ENCODE measurements around the gene AHCYL2. TPM values are rescaled to one million over a fixed set of nuclear protein-coding genes. Genes with fewer than 3 reads are reported as not detected.
A peak's percentile ranks its signal among the peaks of the same experiment; 100 is the strongest.
"Not testable (repeated sequence)": the region's sequence is repeated elsewhere in the genome, so short reads cannot be mapped to it uniquely, and the experiment has no call there.

AHCYL2 gene
- total RNA-seq, 4 donors from 2014 or later, result 8.7 to 17.3 (median 14.2) TPM

- peaks cover 0 to 34% of the 10 kb centered on the region in 2 donors for H3K36me3 ChIP-seq
- peaks cover 0 to 15% (median 0%) of the 10 kb centered on the region in 3 donors for H3K4me1 ChIP-seq
- H3K27ac ChIP-seq, result no peak overlapping the region
- no peaks in the 10 kb centered on the region for H3K27me3 ChIP-seq
- no peak overlapping the region for H3K4me3 ChIP-seq
- no peak for ATAC-seq
- TF ChIP-seq EP300 (IDR thresholded peaks at IDR 0.05) (no peak), POLR2A (IDR thresholded peaks at IDR 0.05) (no peak), POLR2AphosphoS5 (IDR thresholded peaks at IDR 0.05) (no peak)
- TF ChIP-seq, protein P1, sequence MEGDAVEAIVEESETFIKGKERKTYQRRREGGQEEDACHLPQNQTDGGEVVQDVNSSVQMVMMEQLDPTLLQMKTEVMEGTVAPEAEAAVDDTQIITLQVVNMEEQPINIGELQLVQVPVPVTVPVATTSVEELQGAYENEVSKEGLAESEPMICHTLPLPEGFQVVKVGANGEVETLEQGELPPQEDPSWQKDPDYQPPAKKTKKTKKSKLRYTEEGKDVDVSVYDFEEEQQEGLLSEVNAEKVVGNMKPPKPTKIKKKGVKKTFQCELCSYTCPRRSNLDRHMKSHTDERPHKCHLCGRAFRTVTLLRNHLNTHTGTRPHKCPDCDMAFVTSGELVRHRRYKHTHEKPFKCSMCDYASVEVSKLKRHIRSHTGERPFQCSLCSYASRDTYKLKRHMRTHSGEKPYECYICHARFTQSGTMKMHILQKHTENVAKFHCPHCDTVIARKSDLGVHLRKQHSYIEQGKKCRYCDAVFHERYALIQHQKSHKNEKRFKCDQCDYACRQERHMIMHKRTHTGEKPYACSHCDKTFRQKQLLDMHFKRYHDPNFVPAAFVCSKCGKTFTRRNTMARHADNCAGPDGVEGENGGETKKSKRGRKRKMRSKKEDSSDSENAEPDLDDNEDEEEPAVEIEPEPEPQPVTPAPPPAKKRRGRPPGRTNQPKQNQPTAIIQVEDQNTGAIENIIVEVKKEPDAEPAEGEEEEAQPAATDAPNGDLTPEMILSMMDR (IDR thresholded peaks at IDR 0.05), result no peak
- WGBS, 2 donors (ENCODE audit: low coverage in 1 of 2), result 73 to 85% methylated on average over 4 to 9 of the region's 15 CpGs
- H3K9me3 ChIP-seq, result no peaks in the 10 kb centered on the region
Observed at GRCh38 chr7:129213828-129214227, 11.0 kb upstream of the AHCYL2 start.

- not testable (repeated sequence) for H3K4me1 ChIP-seq, H3K27ac ChIP-seq, H3K4me3 ChIP-seq, H3K27me3 ChIP-seq, H3K9me3 ChIP-seq, ATAC-seq
- peaks cover 0 to 24% of the 10 kb centered on the region in 2 donors for H3K36me3 ChIP-seq
- no CpG with 5 or more reads among the region's 15 CpGs for WGBS, 2 donors (ENCODE audit: low coverage in 1 of 2)
Observed at GRCh38 chr7:129215691-129216090, 9.1 kb upstream of the AHCYL2 start.

GRCh38 chr7:129216101-129216715, 8.6 kb upstream of the AHCYL2 start:
- not testable (repeated sequence) for H3K9me3 ChIP-seq, H3K27me3 ChIP-seq, H3K4me1 ChIP-seq, H3K27ac ChIP-seq, H3K4me3 ChIP-seq, ATAC-seq
- peaks cover 0 to 21% of the 10 kb centered on the region in 2 donors for H3K36me3 ChIP-seq
- WGBS, 2 donors (ENCODE audit: low coverage in 1 of 2), result 100% methylated on average over 1 of the region's 34 CpGs; no CpG with 5 or more reads in 1 of the 2 donors

GRCh38 chr7:129216821-129217416, 7.9 kb upstream of the AHCYL2 start:
- H3K36me3 ChIP-seq, result peaks cover 0 to 14% of the 10 kb centered on the region in 2 donors
- H3K4me1 ChIP-seq, H3K4me3 ChIP-seq, H3K27ac ChIP-seq, H3K9me3 ChIP-seq, H3K27me3 ChIP-seq, ATAC-seq: not testable (repeated sequence)
- WGBS, 2 donors (ENCODE audit: low coverage in 1 of 2), result 82 to 86% methylated on average over 3 to 4 of the region's 8 CpGs

- Histone ChIP-seq H3K27ac (no peak overlapping the region), H3K4me1 (peaks cover 0 to 9% (median 0%) of the 10 kb centered on the region in 3 donors), H3K9me3 (no peaks in the 10 kb centered on the region), H3K36me3 (no peaks in the 10 kb centered on the region), H3K27me3 (no peaks in the 10 kb centered on the region), H3K4me3 (no peak overlapping the region)
- TF ChIP-seq POLR2AphosphoS5 (IDR thresholded peaks at IDR 0.05) (no peak), POLR2A (IDR thresholded peaks at IDR 0.05) (no peak), EP300 (IDR thresholded peaks at IDR 0.05) (no peak)
- TF ChIP-seq, protein P1 (IDR thresholded peaks at IDR 0.05), result peak; percentile 82 to 92 (median 90)
- WGBS, 2 donors (ENCODE audit: low coverage in 1 of 2), result 0 to 15% methylated on average over 4 to 7 of the region's 9 CpGs
- peak; percentile 85 for ATAC-seq
Observed at GRCh38 chr7:129218514-129219062, 6.2 kb upstream of the AHCYL2 start.

DNA sequence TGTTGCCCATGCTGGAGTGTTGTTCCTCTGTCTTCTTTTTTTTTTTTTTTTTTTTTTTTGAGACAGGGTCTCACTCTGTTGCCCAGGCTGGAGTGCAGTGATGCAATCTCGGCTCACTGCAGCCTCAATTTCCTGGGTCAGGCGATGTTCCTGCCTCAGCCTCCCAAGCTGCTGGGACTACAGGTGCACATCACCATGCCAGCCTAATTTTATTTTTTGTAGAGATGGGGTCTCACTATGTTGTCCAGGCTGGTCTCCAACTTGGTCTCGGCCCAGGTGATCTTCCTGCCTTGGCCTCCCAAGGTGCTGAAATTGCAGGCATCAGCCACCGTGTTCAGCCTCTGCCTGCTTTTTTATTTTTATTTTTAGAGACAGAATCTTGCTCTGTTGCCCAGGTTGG, 5.7 kb upstream of the AHCYL2 start:
- 33 to 81% methylated on average over 1 to 4 of the region's 4 CpGs for WGBS, 2 donors (ENCODE audit: low coverage in 1 of 2)
- H3K4me3 ChIP-seq, result not testable (repeated sequence)

GRCh38 chr7:129222064-129222463, 2.8 kb upstream of the AHCYL2 start:
- no peak for ATAC-seq
- H3K36me3 ChIP-seq, result no peaks in the 10 kb centered on the region
- no peak for TF ChIP-seq POLR2AphosphoS5 (IDR thresholded peaks at IDR 0.05)
- TF ChIP-seq, protein P1 (IDR thresholded peaks at IDR 0.05), result no peak
- TF ChIP-seq EP300 (IDR thresholded peaks at IDR 0.05), result no peak
- TF ChIP-seq POLR2A (IDR thresholded peaks at IDR 0.05), result no peak
- no peak overlapping the region for H3K4me3 ChIP-seq
- no peaks in the 10 kb centered on the region for H3K27me3 ChIP-seq
- peaks cover 0 to 30% (median 8%) of the 10 kb centered on the region in 3 donors for H3K4me1 ChIP-seq
- H3K27ac ChIP-seq, result no peak overlapping the region
- WGBS, 2 donors (ENCODE audit: low coverage in 1 of 2), result 11 to 21% methylated on average over 3 to 4 of the region's 4 CpGs
- no peaks in the 10 kb centered on the region for H3K9me3 ChIP-seq

More for the DNA sequence above, 5.7 kb upstream of the AHCYL2 start:
- not testable (repeated sequence) for H3K27me3 ChIP-seq, H3K27ac ChIP-seq, H3K9me3 ChIP-seq, ATAC-seq, H3K36me3 ChIP-seq
- H3K4me1 ChIP-seq, result peaks cover 0 to 15% (median 0%) of the 10 kb centered on the region in 3 donors

Data from gastroesophageal sphincter (tissue), 4 donors.